B cell (primary cell): Measurements from ENCODE around the gene DLX1. TPM values are rescaled to one million over a fixed set of nuclear protein-coding genes. Genes with fewer than 3 reads are reported as not detected.
A peak's percentile ranks its signal among the peaks of the same experiment; 100 is the strongest.

Experiments used
- ATAC-seq: fragments of 200-7000 bp; cut with Tn5 transposase; one replicate; pipeline ENCODE4 v1.10.0; 2021; ENCODE audit warnings: low read depth, mild to moderate bottlenecking, moderate number of reproducible peaks, moderate library complexity
- CTCF ChIA-PET: fragments of 350-600 bp; sonication (Branson Sonifier 250); formaldehyde crosslinking; loops from one replicate; lab custom pipeline; 2021; ENCODE audit warnings: antibody characterized with exemption, inconsistent platforms; lab: Charles Lee
- POLR2A ChIA-PET: fragments of 350-600 bp; sonication (Branson Sonifier 250); formaldehyde crosslinking; loops from one replicate; lab custom pipeline; 2021; ENCODE audit warnings: antibody characterized with exemption; lab: Charles Lee
- DNase-seq: peaks from one replicate; pipeline ENCODE4 v3.0.0; 2013
- H2AFZ ChIP-seq: 2 replicates; pipeline ENCODE4 v1.6.1; 2012; ENCODE audit warnings: mild to moderate bottlenecking, low read depth, low read length; ENCODE audit not compliant: insufficient read depth, poor library complexity, severe bottlenecking
- H3K27ac ChIP-seq, 2 donors: 1 replicate in 1 of 2; 2 replicates in 1 of 2; pipeline ENCODE4 v1.5.1; 2012 to 2013; ENCODE audit warnings: low read length in 2 of 2, mild to moderate bottlenecking in 2 of 2, moderate library complexity in 1 of 2
- H3K27me3 ChIP-seq, 4 experiments: fragments of 200-600 bp in 1 of 4; sonication (generic) in 1 of 4; replicated peaks in 1 of 4; 1 replicate in 2 of 4; 2 replicates in 2 of 4; pipeline versions ENCODE4 v1.6.1 to v1.7.0; 2013 to 2016; ENCODE audit warnings: low read length in 3 of 4, mild to moderate bottlenecking in 2 of 4, mixed read lengths in 1 of 4, moderate library complexity in 1 of 4; ENCODE audit not compliant: insufficient read depth in 4 of 4, control insufficient read depth in 3 of 4; ENCODE audit errors: control extremely low read depth in 1 of 4
- H3K36me3 ChIP-seq, 2 experiments: replicated peaks in 1 of 2; 1 replicate in 1 of 2; 2 replicates in 1 of 2; pipeline versions ENCODE4 v1.6.1 to v1.7.1; 2013; ENCODE audit warnings: low read length in 1 of 2; ENCODE audit not compliant: insufficient read depth in 2 of 2, control insufficient read depth in 1 of 2; ENCODE audit errors: control extremely low read depth in 1 of 2, extremely low read depth in 1 of 2
- H3K4me1 ChIP-seq, 2 donors: fragments of 200-600 bp in 1 of 2; sonication (generic) in 1 of 2; 1 replicate in 1 of 2; 2 replicates in 1 of 2; pipeline versions ENCODE4 v1.5.1 to v1.6.1; 2013 to 2017; ENCODE audit warnings: low read length in 2 of 2; ENCODE audit not compliant: control insufficient read depth in 2 of 2, insufficient read depth in 2 of 2
- H3K4me2 ChIP-seq: replicated peaks from 2 replicates; pipeline ENCODE3; 2012; ENCODE audit warnings: mild to moderate bottlenecking, low read depth, low read length; ENCODE audit not compliant: poor library complexity, severe bottlenecking
- H3K4me3 ChIP-seq, 5 experiments: fragments of 200-600 bp in 1 of 5; sonication (generic) in 1 of 5; 1 replicate in 3 of 5; 2 replicates in 2 of 5; pipeline versions ENCODE4 v1.5.1 to v1.7.0; 2011 to 2016; ENCODE audit warnings: low read length in 4 of 5, mild to moderate bottlenecking in 4 of 5, low read depth in 2 of 5, control low read depth in 1 of 5, moderate library complexity in 1 of 5; ENCODE audit not compliant: insufficient read depth in 1 of 5; ENCODE audit errors: control extremely low read depth in 1 of 5, extremely low read depth in 1 of 5
- H3K79me2 ChIP-seq: fragments of 200-600 bp; sonication (generic); one replicate; pipeline ENCODE4 v1.6.0; 2016; ENCODE audit warnings: low read length; ENCODE audit not compliant: control insufficient read depth, insufficient read depth
- H3K9ac ChIP-seq: fragments of 200-600 bp; sonication (generic); 2 replicates; pipeline ENCODE4 v1.6.1; 2017; ENCODE audit warnings: mild to moderate bottlenecking, low read length, moderate library complexity
- H3K9me3 ChIP-seq, 3 donors: one replicate each; pipeline versions ENCODE4 v1.6.1 to v1.7.1; 2013; ENCODE audit warnings: low read length in 2 of 3; ENCODE audit not compliant: control insufficient read depth in 2 of 3, insufficient read depth in 1 of 3; ENCODE audit errors: control extremely low read depth in 1 of 3
- H4K20me1 ChIP-seq: 2 replicates; pipeline ENCODE4 v1.6.0; 2012; ENCODE audit warnings: mild to moderate bottlenecking, low read length; ENCODE audit not compliant: insufficient read depth, control insufficient read depth, poor library complexity, severe bottlenecking
- H3K27ac Mint-ChIP-seq: one replicate; pipeline ENCODE4 v1.8.0; 2021; ENCODE audit warnings: mixed read lengths
- H3K27me3 Mint-ChIP-seq: one replicate; pipeline ENCODE4 v1.8.0; 2021; ENCODE audit warnings: mixed read lengths
- H3K4me1 Mint-ChIP-seq: one replicate; pipeline ENCODE4 v1.8.0; 2021; ENCODE audit warnings: mixed read lengths
- H3K4me3 Mint-ChIP-seq: one replicate; pipeline ENCODE4 v1.8.0; 2021; ENCODE audit warnings: mixed read lengths
- H3K9me3 Mint-ChIP-seq: one replicate; pipeline ENCODE4 v1.8.0; 2022; ENCODE audit warnings: mixed read lengths; ENCODE audit not compliant: insufficient read depth
- CTCF ChIP-seq: fragments of 200-600 bp; IDR thresholded peaks from one replicate; pipeline ENCODE4 v1.8.0; 2022; ENCODE audit warnings: antibody characterized with exemption, mild to moderate bottlenecking
- EZH2 ChIP-seq: IDR thresholded peaks from 2 replicates; pipeline ENCODE4 v1.6.1; 2012; ENCODE audit warnings: borderline replicate concordance, low read depth, mild to moderate bottlenecking, moderate library complexity, low read length; ENCODE audit not compliant: insufficient read depth, poor library complexity, severe bottlenecking
- WGBS: methylation state at CpG from one replicate; pipeline ENCODE4 v1.1.5; 2013; ENCODE audit warnings: missing lambda C conversion rate; ENCODE audit not compliant: insufficient coverage; 5-methylcytosine and 5-hydroxymethylcytosine counted together
- intact Hi-C: fragments of 100-400 bp; cut with micrococcal nuclease; formaldehyde crosslinking; loops from one replicate; pipeline ENCODE4 v1.10.0; 2022
- polyA plus RNA-seq: library from polyadenylated mRNA; depleted of rRNA; stranded (reverse); fragments of >200 nt; gene quantifications from 2 replicates; pipeline ENCODE4 v1.2.3, GENCODE V29; 2012
- total RNA-seq, 2 donors: library from RNA; stranded (reverse); fragments of 120-200 nt in 1 of 2; gene quantifications; 1 replicate in 1 of 2; 2 replicates in 1 of 2; pipeline versions ENCODE4 v1.2.3 to v1.2.4, GENCODE V29; 2013 to 2022

DLX1 gene
- total and polyA plus RNA-seq, 2 donors (not counting 1 experiment from before 2014, with no cell fraction given): not detected

- H3K27me3 ChIP-seq: peaks cover 4 to 100% (median 93%) of the 10 kb centered on the region in 4 experiments
- 8% methylated on average over 31 of the region's 36 CpGs for WGBS
- peaks cover 15% of the 10 kb centered on the region for H4K20me1 ChIP-seq
These were observed 16.6 kb downstream of the DLX1 start for GRCh38 chr2:172101821-172102390.

More at GRCh38 chr2:172101821-172102390, 16.6 kb downstream of the DLX1 start:
- H3K4me3 ChIP-seq: peak overlapping the region in 4 of 5 experiments; percentile 35 to 51 (median 38)
- H3K27ac ChIP-seq: no peak overlapping the region
- TF ChIP-seq CTCF (no peak), EZH2 (no peak)
- H3K27ac Mint-ChIP-seq: peak overlapping the region; percentile 22
- ChIA-PET POLR2A (interaction anchor here (1.0 kb wide), 1 partner anchor 14 kb away, joined by 9 read pairs; no protein-coding TSS in a partner anchor), CTCF (interaction anchor here (2.2 to 7.3 kb wide), 2 partner anchors 15 to 398 kb away, joined by 4 to 58 read pairs; partner anchors contain the start of gene DLX1)
- H3K27me3 Mint-ChIP-seq: peaks cover 51% of the 10 kb centered on the region
- intact Hi-C loops: loop anchor here (5.0 to 10.0 kb wide), 4 partner anchors 180 to 530 kb away; partner anchors contain the start of genes HAT1 and PDK1
- no peaks in the 10 kb centered on the region for H3K9me3 Mint-ChIP-seq
- peak overlapping the region; percentile 81 for H3K4me2 ChIP-seq
- H3K79me2 ChIP-seq: no peaks in the 10 kb centered on the region
- peaks cover 67 to 90% of the 10 kb centered on the region in 2 donors for H3K4me1 ChIP-seq
- peak overlapping the region; percentile 63 for H2AFZ ChIP-seq
- peak overlapping the region; percentile 60 for H3K9ac ChIP-seq
- peak; percentile 70 for DNase-seq
- peak overlapping the region; percentile 72 for H3K4me3 Mint-ChIP-seq
- peaks cover 44% of the 10 kb centered on the region for H3K4me1 Mint-ChIP-seq
- H3K9me3 ChIP-seq: peaks cover 0 to 89% (median 11%) of the 10 kb centered on the region in 3 donors
- no peaks in the 10 kb centered on the region for H3K36me3 ChIP-seq
- ATAC-seq: peak; percentile 8
